PC-9 (cell line): ENCODE measurements around the gene ZCCHC13. TPM values are rescaled to one million over a fixed set of nuclear protein-coding genes. Genes with fewer than 3 reads are reported as not detected.

ENCODE experiments used
- BruUV-seq: library from RNA; stranded (reverse); fragments of 400-500 nt; replicated peaks from 2 replicates; lab custom pipeline; 2021; lab: Mats Ljungman, UMichigan
- CTCF ChIA-PET: fragments of 300-600 bp; sonication (Branson Sonifier 250); formaldehyde crosslinking; loops from one replicate; lab custom pipeline; 2022; ENCODE audit warnings: antibody characterized with exemption; lab: Charles Lee
- POLR2A ChIA-PET: fragments of 300-600 bp; sonication (Branson Sonifier 250); formaldehyde crosslinking; loops from one replicate; lab custom pipeline; 2022; ENCODE audit warnings: antibody characterized with exemption; ENCODE audit not compliant: unreplicated experiment; lab: Charles Lee
- DNase-seq, 2 experiments: peaks; one replicate each; pipeline versions ENCODE4 v3.0.0 to v3.0.0-alpha.2; 2015 to 2022; ENCODE audit warnings: mixed read lengths in 1 of 2
- H2AFZ ChIP-seq: fragments of 200-600 bp; sonication (generic); 2 replicates; pipeline ENCODE4 v1.8.1; 2017; ENCODE audit warnings: antibody characterized with exemption
- H3F3A ChIP-seq: fragments of 200-600 bp; sonication (generic); 2 replicates; pipeline ENCODE4 v1.8.1; 2017; ENCODE audit warnings: antibody characterized with exemption, mild to moderate bottlenecking, low read depth; ENCODE audit not compliant: insufficient read depth
- H3K27ac ChIP-seq: fragments of 200-600 bp; sonication (generic); 2 replicates; pipeline ENCODE4 v1.6.1; 2016; ENCODE audit warnings: mixed run types
- H3K27me3 ChIP-seq: fragments of 200-600 bp; sonication (generic); 2 replicates; pipeline ENCODE4 v1.6.1; 2016; ENCODE audit warnings: low read depth, mixed run types; ENCODE audit not compliant: insufficient read depth
- H3K36me3 ChIP-seq: fragments of 200-600 bp; sonication (generic); 2 replicates; pipeline ENCODE4 v1.6.1; 2016; ENCODE audit warnings: low read depth, mixed run types
- H3K4me1 ChIP-seq: fragments of 200-600 bp; sonication (generic); replicated peaks from 2 replicates; pipeline ENCODE4 v1.6.1; 2016; ENCODE audit warnings: mixed run types; ENCODE audit not compliant: insufficient read depth
- H3K4me2 ChIP-seq: fragments of 200-600 bp; sonication (generic); 2 replicates; pipeline ENCODE4 v1.6.1; 2017; ENCODE audit warnings: mixed run types
- H3K4me3 ChIP-seq: fragments of 200-600 bp; sonication (generic); 2 replicates; pipeline ENCODE4 v1.6.1; 2016; ENCODE audit warnings: mixed run types
- H3K79me2 ChIP-seq: fragments of 200-600 bp; sonication (generic); 2 replicates; pipeline ENCODE4 v1.6.1; 2017; ENCODE audit warnings: low read depth, mixed run types
- H3K9me2 ChIP-seq: fragments of 200-600 bp; sonication (generic); 2 replicates; pipeline ENCODE4 v1.8.1; 2017; ENCODE audit warnings: mild to moderate bottlenecking; ENCODE audit not compliant: insufficient read depth
- H3K9me3 ChIP-seq: fragments of 200-600 bp; sonication (generic); 2 replicates; pipeline ENCODE4 v1.8.1; 2016; ENCODE audit warnings: low read depth; ENCODE audit not compliant: insufficient read depth
- H4K20me1 ChIP-seq: fragments of 200-600 bp; sonication (generic); 2 replicates; pipeline ENCODE4 v1.8.1; 2017; ENCODE audit not compliant: insufficient read depth
- EZH2 ChIP-seq: fragments of 200-600 bp; sonication (generic); IDR thresholded peaks from 2 replicates; pipeline ENCODE4 v1.8.0; 2017; ENCODE audit warnings: antibody characterized with exemption, low read depth
- intact Hi-C: fragments of 100-400 bp; cut with micrococcal nuclease; formaldehyde crosslinking; loops from one replicate; pipeline ENCODE4 v1.10.0; 2022; ENCODE audit not compliant: unreplicated experiment
- total RNA-seq: library from RNA; stranded (reverse); gene quantifications from 2 replicates; pipeline ENCODE4 v1.2.3, GENCODE V29; 2021
- TF ChIP-seq, protein P1 (sequence below): fragments of 200-600 bp; sonication (generic); conservative IDR thresholded peaks from 2 replicates; pipeline ENCODE4 v1.6.1; 2017; ENCODE audit warnings: mixed run types, antibody characterized with exemption, mild to moderate bottlenecking, moderate library complexity

ZCCHC13 gene
- total RNA-seq, 1 experiment from 2014 or later: not detected

DNA sequence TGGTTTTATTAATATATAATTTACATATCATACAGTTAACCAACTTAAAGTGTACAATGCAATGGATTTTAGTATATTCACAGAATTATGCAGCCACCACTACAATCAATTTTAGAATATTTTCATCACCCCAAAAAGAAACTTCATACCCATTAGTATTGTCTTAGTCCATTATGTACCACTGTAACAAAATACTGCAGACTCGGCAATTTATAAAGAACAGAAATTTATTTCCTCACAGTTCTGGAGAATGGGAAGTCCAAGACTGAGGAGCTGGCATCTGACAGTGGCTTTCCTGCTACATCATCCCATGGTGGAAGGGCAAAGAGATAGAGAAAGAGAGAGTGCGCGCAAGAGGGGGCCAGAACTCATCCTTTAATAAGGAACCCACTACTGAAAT lies 8.9 kb upstream of the ZCCHC13 start:
- Histone ChIP-seq H3K9me3 (no peaks in the 10 kb centered on the region), H3K27ac (no peak overlapping the region), H3K36me3 (no peaks in the 10 kb centered on the region), H3K79me2 (peaks cover 23% of the 10 kb centered on the region), H4K20me1 (no peaks in the 10 kb centered on the region), H3F3A (peaks cover 7% of the 10 kb centered on the region; the same call in 1 of the 2 replicates), H3K4me1 (no peaks in the 10 kb centered on the region), H3K27me3 (no peaks in the 10 kb centered on the region), H3K4me2 (no peak overlapping the region), H3K4me3 (no peak overlapping the region), H2AFZ (no peak overlapping the region), H3K9me2 (no peaks in the 10 kb centered on the region)
- intact Hi-C loops: no loop called here
- ChIA-PET POLR2A (no interaction called here), CTCF (no interaction called here)
- no TSS peak for BruUV-seq
- TF ChIP-seq, protein P1, sequence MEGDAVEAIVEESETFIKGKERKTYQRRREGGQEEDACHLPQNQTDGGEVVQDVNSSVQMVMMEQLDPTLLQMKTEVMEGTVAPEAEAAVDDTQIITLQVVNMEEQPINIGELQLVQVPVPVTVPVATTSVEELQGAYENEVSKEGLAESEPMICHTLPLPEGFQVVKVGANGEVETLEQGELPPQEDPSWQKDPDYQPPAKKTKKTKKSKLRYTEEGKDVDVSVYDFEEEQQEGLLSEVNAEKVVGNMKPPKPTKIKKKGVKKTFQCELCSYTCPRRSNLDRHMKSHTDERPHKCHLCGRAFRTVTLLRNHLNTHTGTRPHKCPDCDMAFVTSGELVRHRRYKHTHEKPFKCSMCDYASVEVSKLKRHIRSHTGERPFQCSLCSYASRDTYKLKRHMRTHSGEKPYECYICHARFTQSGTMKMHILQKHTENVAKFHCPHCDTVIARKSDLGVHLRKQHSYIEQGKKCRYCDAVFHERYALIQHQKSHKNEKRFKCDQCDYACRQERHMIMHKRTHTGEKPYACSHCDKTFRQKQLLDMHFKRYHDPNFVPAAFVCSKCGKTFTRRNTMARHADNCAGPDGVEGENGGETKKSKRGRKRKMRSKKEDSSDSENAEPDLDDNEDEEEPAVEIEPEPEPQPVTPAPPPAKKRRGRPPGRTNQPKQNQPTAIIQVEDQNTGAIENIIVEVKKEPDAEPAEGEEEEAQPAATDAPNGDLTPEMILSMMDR: no peak
- no peak for TF ChIP-seq EZH2
- no peak for DNase-seq

DNA sequence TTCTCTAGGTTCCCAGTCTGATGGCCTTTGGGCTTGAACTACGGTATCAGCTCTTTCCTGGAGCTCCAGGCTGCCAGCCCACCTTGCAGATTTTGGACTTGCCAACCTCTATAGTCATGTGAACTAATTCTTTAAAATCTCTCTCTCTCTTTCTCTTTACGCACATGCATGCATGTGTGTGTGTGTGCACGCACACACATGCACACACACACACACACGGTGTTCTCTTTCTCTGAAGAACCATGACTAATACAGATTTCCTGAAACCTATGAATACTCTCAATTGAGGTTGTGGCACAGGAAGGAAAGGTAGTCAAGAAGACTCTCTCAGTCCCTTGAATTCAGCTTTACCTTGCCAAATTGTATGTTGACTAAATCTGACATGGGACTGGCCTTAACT lies 6.2 kb upstream of the ZCCHC13 start:
- H3K79me2 ChIP-seq: 0 out of 2 replicates have a peak, but pooled peaks cover 3% of the 10 kb centered on the region

DNA sequence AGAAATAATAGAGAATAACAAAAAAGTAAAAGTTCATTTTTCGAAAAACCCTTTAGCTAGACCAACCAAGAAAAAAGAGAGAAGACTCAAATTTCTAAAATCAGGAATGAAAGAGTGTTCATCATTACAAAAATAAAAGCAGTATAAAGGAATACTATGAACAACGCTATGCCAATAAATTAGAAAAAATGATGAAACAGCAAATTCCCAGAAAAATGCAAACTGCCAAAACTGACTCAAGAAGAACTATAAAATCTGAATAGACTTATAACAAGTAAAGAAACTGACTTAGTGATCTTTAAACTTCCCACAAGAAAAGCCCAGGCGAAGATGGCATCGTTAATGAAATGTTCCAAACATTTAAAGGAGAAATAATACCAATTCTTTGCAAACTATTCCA lies 3.1 kb upstream of the ZCCHC13 start:
- H3K27me3 ChIP-seq: no peaks in the 10 kb centered on the region
- no peak overlapping the region for H3K27ac ChIP-seq
- no peaks in the 10 kb centered on the region for H3K9me3 ChIP-seq
- no peak for DNase-seq
- CTCF ChIA-PET: no interaction called here
- no peaks in the 10 kb centered on the region for H3F3A ChIP-seq
- no peaks in the 10 kb centered on the region for H3K9me2 ChIP-seq
- H3K36me3 ChIP-seq: no peaks in the 10 kb centered on the region
- H3K4me3 ChIP-seq: no peak overlapping the region
- H3K79me2 ChIP-seq: no peaks in the 10 kb centered on the region
- no peak overlapping the region for H3K4me2 ChIP-seq
- H3K4me1 ChIP-seq: no peaks in the 10 kb centered on the region
- no peaks in the 10 kb centered on the region for H4K20me1 ChIP-seq
- POLR2A ChIA-PET: no interaction called here
- no peak for TF ChIP-seq EZH2
- TF ChIP-seq, protein P1: no peak
- H2AFZ ChIP-seq: no peak overlapping the region
- intact Hi-C loops: no loop called here
- BruUV-seq: no TSS peak

More for the DNA sequence above, 6.2 kb upstream of the ZCCHC13 start:
- Histone ChIP-seq H3K4me1 (no peaks in the 10 kb centered on the region), H3K9me2 (no peaks in the 10 kb centered on the region), H3K9me3 (no peaks in the 10 kb centered on the region), H3K4me2 (no peak overlapping the region), H3K27ac (no peak overlapping the region), H4K20me1 (no peaks in the 10 kb centered on the region), H3F3A (no peaks in the 10 kb centered on the region), H3K36me3 (no peaks in the 10 kb centered on the region), H3K27me3 (no peaks in the 10 kb centered on the region), H3K4me3 (no peak overlapping the region), H2AFZ (no peak overlapping the region)
- BruUV-seq: no TSS peak
- DNase-seq: no peak
- intact Hi-C loops: no loop called here
- POLR2A ChIA-PET: no interaction called here
- CTCF ChIA-PET: no interaction called here
- TF ChIP-seq, protein P1: no peak
- TF ChIP-seq EZH2: no peak
